Measurements from ENCODE around the gene PLXNA4. TPM values are rescaled to one million over a fixed set of nuclear protein-coding genes. Genes with fewer than 3 reads are reported as not detected.

PLXNA4 gene
- total and polyA plus RNA-seq, 4 donors, result 0.63 to 4.6 (median 2.1) TPM

DNA sequence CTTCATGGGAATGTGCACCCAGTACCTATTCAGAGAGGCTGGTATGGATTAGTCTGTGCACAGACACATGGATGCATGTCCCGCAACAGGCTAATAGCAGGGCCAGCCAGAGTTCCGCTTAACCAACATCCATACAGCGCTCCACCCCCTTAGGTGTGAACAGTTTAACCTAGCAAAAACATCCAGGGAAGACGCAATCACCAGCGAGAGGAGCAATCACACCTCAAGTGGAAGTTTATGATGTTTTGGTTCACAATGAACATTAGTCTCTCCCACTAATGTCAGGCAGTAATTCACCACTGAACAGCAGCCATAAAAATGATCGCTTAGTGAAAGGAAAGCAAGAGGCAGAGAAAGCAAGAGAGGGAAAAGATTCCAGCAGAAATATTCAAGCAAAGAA, 91.1 kb downstream of the PLXNA4 start:
- H3K27ac ChIP-seq (ENCODE audit: low read depth in 1 of 2, low read length in 1 of 2), result no peak overlapping the region
- H3K4me3 ChIP-seq, result no peak overlapping the region
- H3K36me3 ChIP-seq (ENCODE audit: control insufficient read depth in 4 of 4, insufficient read depth in 4 of 4, low read length in 4 of 4), result no peaks in the 10 kb centered on the region
- no peaks in the 10 kb centered on the region for H3K9me3 ChIP-seq (ENCODE audit: control insufficient read depth in 4 of 4, insufficient read depth in 3 of 4, low read length in 3 of 4)
- H3K27me3 ChIP-seq (ENCODE audit: control insufficient read depth in 3 of 3, insufficient read depth in 3 of 3, low read length in 2 of 3), result peaks cover 0 to 10% (median 4%) of the 10 kb centered on the region in 3 donors
- peaks cover 0 to 13% (median 4%) of the 10 kb centered on the region in 5 donors for H3K4me1 ChIP-seq (ENCODE audit: control insufficient read depth in 5 of 5, insufficient read depth in 5 of 5, low read length in 5 of 5)
- no peak for DNase-seq
- no peak overlapping the region for H3K9ac ChIP-seq (ENCODE audit: insufficient read depth in 1 of 2, low read length in 2 of 2)
- TF ChIP-seq, protein P1, sequence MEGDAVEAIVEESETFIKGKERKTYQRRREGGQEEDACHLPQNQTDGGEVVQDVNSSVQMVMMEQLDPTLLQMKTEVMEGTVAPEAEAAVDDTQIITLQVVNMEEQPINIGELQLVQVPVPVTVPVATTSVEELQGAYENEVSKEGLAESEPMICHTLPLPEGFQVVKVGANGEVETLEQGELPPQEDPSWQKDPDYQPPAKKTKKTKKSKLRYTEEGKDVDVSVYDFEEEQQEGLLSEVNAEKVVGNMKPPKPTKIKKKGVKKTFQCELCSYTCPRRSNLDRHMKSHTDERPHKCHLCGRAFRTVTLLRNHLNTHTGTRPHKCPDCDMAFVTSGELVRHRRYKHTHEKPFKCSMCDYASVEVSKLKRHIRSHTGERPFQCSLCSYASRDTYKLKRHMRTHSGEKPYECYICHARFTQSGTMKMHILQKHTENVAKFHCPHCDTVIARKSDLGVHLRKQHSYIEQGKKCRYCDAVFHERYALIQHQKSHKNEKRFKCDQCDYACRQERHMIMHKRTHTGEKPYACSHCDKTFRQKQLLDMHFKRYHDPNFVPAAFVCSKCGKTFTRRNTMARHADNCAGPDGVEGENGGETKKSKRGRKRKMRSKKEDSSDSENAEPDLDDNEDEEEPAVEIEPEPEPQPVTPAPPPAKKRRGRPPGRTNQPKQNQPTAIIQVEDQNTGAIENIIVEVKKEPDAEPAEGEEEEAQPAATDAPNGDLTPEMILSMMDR (IDR thresholded peaks at IDR 0.05; ENCODE audit: control extremely low read depth, extremely low read depth), result no peak
- ATAC-seq (ENCODE audit: insufficient read depth, low FRiP score), result no peak
- 84 to 85% methylated on average over 6 of the region's 6 CpGs for WGBS, 2 donors

DNA sequence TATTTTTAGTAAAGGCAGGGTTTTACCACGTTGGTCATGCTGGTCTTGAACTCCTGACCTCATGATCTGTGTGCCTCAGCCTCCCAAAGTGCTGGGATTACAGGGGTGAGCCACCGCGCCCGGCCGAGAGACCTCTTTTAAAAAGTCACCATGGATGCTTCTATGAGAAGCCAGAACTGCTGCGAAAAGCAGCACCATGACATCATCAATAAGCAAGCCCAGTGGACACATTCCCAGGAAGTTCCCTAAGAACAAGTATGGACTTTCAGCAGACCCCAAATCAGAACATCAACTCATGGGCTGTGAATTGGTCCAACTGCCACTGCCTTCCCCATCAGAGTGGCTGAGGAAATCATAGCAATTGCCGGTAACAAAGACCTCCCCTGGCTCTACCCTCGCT, 93.4 kb downstream of the PLXNA4 start:
- 93 to 95% methylated on average over 8 of the region's 8 CpGs for WGBS, 2 donors
- TF ChIP-seq, protein P1 (IDR thresholded peaks at IDR 0.05; ENCODE audit: control extremely low read depth, extremely low read depth), result no peak

DNA sequence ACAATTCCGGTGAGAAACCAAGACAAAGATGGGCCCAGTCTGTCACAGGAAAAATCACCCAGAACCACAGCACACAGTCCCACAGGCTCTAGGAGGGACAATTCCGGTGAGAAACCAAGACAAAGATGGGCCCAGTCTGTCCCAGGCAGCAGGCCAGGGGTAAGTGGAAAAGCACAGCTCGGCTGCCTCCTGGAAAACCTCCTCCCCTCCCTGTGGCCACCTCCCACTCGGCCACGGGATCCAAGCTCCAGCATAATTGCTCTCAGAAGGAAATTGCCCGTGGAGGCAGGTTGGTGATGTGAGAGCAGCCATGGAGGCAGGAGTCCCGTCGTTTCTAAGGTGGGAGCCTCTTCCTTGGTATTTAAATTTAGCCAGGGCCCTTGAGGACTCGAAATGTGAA, 95.7 kb downstream of the PLXNA4 start:
- no peaks in the 10 kb centered on the region for H3K36me3 ChIP-seq (ENCODE audit: control insufficient read depth in 4 of 4, insufficient read depth in 4 of 4, low read length in 4 of 4)
- TF ChIP-seq, protein P1 (IDR thresholded peaks at IDR 0.05; ENCODE audit: control extremely low read depth, extremely low read depth), result no peak
- WGBS, 2 donors, result 72 to 89% methylated on average over 9 of the region's 9 CpGs
- peaks cover 0 to 4% (median 0%) of the 10 kb centered on the region in 5 donors for H3K4me1 ChIP-seq (ENCODE audit: control insufficient read depth in 5 of 5, insufficient read depth in 5 of 5, low read length in 5 of 5)
- no peak overlapping the region for H3K27ac ChIP-seq (ENCODE audit: low read depth in 1 of 2, low read length in 1 of 2)
- ATAC-seq (ENCODE audit: insufficient read depth, low FRiP score) (no peak), DNase-seq (no peak)
- H3K9me3 ChIP-seq (ENCODE audit: control insufficient read depth in 4 of 4, insufficient read depth in 3 of 4, low read length in 3 of 4), result no peaks in the 10 kb centered on the region
- H3K27me3 ChIP-seq (ENCODE audit: control insufficient read depth in 3 of 3, insufficient read depth in 3 of 3, low read length in 2 of 3), result peaks cover 0 to 17% (median 0%) of the 10 kb centered on the region in 3 donors
- H3K9ac ChIP-seq (ENCODE audit: insufficient read depth in 1 of 2, low read length in 2 of 2), result no peak overlapping the region
- no peak overlapping the region for H3K4me3 ChIP-seq

More for the DNA sequence above, 93.4 kb downstream of the PLXNA4 start:
- H3K4me3 ChIP-seq, result no peak overlapping the region
- no peak overlapping the region for H3K9ac ChIP-seq (ENCODE audit: insufficient read depth in 1 of 2, low read length in 2 of 2)
- ATAC-seq (ENCODE audit: insufficient read depth, low FRiP score), result no peak
- H3K4me1 ChIP-seq (ENCODE audit: control insufficient read depth in 5 of 5, insufficient read depth in 5 of 5, low read length in 5 of 5), result peaks cover 0 to 9% (median 4%) of the 10 kb centered on the region in 5 donors
- no peak overlapping the region for H3K27ac ChIP-seq (ENCODE audit: low read depth in 1 of 2, low read length in 1 of 2)
- DNase-seq, result no peak
- peaks cover 0 to 8% (median 0%) of the 10 kb centered on the region in 3 donors for H3K27me3 ChIP-seq (ENCODE audit: control insufficient read depth in 3 of 3, insufficient read depth in 3 of 3, low read length in 2 of 3)
- H3K9me3 ChIP-seq (ENCODE audit: control insufficient read depth in 4 of 4, insufficient read depth in 3 of 4, low read length in 3 of 4), result no peaks in the 10 kb centered on the region
- no peaks in the 10 kb centered on the region for H3K36me3 ChIP-seq (ENCODE audit: control insufficient read depth in 4 of 4, insufficient read depth in 4 of 4, low read length in 4 of 4)

DNA sequence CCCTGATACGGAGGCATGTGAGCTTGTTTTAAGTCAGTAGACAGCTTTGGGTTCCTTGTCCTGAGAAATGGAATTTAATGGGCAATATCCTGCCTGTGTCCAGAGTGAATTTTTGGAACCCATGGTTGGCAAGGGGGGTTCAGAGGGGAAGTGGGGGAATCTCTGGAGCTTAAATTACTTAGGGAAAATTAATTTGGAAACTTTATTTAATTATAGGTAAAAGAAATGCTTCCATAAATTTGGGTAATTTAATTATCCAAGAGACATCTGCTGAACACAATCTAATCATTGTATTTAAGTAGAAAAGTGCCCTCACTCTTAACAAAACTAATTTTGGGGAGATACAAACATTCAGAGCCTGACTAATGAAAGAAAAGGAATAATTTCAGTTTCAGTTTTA, 99.7 kb downstream of the PLXNA4 start:
- H3K9ac ChIP-seq (ENCODE audit: insufficient read depth in 1 of 2, low read length in 2 of 2), result no peak overlapping the region
- H3K4me1 ChIP-seq (ENCODE audit: control insufficient read depth in 5 of 5, insufficient read depth in 5 of 5, low read length in 5 of 5), result peaks cover 0 to 10% (median 5%) of the 10 kb centered on the region in 5 donors
- ATAC-seq (ENCODE audit: insufficient read depth, low FRiP score) (no peak), DNase-seq (no peak)
- no peak overlapping the region for H3K27ac ChIP-seq (ENCODE audit: low read depth in 1 of 2, low read length in 1 of 2)
- TF ChIP-seq, protein P1 (IDR thresholded peaks at IDR 0.05; ENCODE audit: control extremely low read depth, extremely low read depth), result no peak
- H3K9me3 ChIP-seq (ENCODE audit: control insufficient read depth in 4 of 4, insufficient read depth in 3 of 4, low read length in 3 of 4), result no peaks in the 10 kb centered on the region
- WGBS, 2 donors, result 85 to 87% methylated on average over 1 of the region's 1 CpG
- no peaks in the 10 kb centered on the region for H3K36me3 ChIP-seq (ENCODE audit: control insufficient read depth in 4 of 4, insufficient read depth in 4 of 4, low read length in 4 of 4)
- peaks cover 0 to 26% (median 8%) of the 10 kb centered on the region in 3 donors for H3K27me3 ChIP-seq (ENCODE audit: control insufficient read depth in 3 of 3, insufficient read depth in 3 of 3, low read length in 2 of 3)
- H3K4me3 ChIP-seq, result no peak overlapping the region
